Stimulated activated effector memory CD8-positive, alpha-beta T cell treated with anti-CD3 and anti-CD28 coated beads, Interleukin-12 subunit alpha, Interleukin-12 subunit beta, amount 100 ng/mL, for 72 hours (primary cell): ENCODE data around the gene FBXW10B.
"Not testable (repeated sequence)": the region's sequence is repeated elsewhere in the genome, so short reads cannot be mapped to it uniquely, and the experiment has no call there.

Source experiments
- ATAC-seq: fragments of 150-1000 bp; cut with Tn5 transposase; 2 replicates; pipeline ENCODE4 v1.10.0; 2021
- DNase-seq, 2 donors: peaks; one replicate each; pipeline ENCODE4 v3.0.0; 2021 to 2022; ENCODE audit warnings: low spot score in 2 of 2
- H3K27ac Mint-ChIP-seq: one replicate; pipeline ENCODE4 v1.8.0; 2022; ENCODE audit warnings: mild to moderate bottlenecking, mixed read lengths
- H3K36me3 Mint-ChIP-seq: one replicate; pipeline ENCODE4 v1.8.0; 2022; ENCODE audit warnings: mild to moderate bottlenecking, mixed read lengths
- H3K4me1 Mint-ChIP-seq: one replicate; pipeline ENCODE4 v1.8.0; 2022; ENCODE audit warnings: mixed read lengths
- H3K4me3 Mint-ChIP-seq: one replicate; pipeline ENCODE4 v1.8.0; 2022; ENCODE audit warnings: mild to moderate bottlenecking, mixed read lengths
- H3K9me3 Mint-ChIP-seq: one replicate; pipeline ENCODE4 v1.8.0; 2022; ENCODE audit warnings: mixed read lengths

FBXW10B gene, protein sequence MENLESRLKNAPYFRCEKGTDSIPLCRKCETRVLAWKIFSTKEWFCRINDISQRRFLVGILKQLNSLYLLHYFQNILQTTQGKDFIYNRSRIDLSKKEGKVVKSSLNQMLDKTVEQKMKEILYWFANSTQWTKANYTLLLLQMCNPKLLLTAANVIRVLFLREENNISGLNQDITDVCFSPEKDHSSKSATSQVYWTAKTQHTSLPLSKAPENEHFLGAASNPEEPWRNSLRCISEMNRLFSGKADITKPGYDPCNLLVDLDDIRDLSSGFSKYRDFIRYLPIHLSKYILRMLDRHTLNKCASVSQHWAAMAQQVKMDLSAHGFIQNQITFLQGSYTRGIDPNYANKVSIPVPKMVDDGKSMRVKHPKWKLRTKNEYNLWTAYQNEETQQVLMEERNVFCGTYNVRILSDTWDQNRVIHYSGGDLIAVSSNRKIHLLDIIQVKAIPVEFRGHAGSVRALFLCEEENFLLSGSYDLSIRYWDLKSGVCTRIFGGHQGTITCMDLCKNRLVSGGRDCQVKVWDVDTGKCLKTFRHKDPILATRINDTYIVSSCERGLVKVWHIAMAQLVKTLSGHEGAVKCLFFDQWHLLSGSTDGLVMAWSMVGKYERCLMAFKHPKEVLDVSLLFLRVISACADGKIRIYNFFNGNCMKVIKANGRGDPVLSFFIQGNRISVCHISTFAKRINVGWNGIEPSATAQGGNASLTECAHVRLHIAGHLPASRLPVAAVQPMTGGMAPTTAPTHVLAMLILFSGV

DNA sequence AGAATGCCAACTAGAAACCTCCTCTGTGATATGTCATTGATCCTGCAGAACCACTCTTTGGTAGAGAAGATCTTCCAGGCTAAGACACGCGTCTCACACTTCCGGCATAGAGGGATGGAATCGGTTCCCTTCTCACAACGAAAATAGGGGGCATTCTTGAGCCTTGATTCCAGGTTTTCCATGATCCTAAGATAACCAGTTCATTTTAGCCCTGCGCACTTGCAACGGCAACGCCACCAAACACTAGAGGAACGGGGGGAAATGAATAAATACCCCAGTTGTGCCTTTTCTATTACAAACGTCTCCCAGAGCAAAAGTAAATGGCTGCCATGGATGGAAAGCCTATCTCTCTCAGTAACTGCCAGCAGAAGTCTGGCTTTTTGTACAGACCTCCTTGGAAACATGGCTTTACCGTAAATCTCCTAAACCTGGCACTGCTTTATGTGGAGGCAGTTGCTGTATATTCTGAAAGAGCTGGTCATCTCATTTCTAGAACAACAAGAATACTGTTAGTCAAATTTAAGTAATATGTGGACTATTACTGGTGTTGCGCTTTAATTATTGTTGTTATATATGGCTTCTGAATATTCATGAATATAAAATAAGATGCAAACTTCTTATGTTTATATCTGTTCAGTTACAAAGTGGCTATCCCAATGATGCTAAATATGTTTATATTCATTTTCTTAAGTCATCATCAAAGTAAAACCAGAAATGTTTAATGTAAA lies at the start of gene FBXW10B:
TSS of gene FBXW10B (minus strand) at position 374 of the 728 bp plus-strand sequence. CDS start at position 182, 192 bp downstream.
- not testable (repeated sequence) for ATAC-seq, DNase-seq, H3K4me1 Mint-ChIP-seq, H3K9me3 Mint-ChIP-seq, H3K4me3 Mint-ChIP-seq, H3K36me3 Mint-ChIP-seq, H3K27ac Mint-ChIP-seq

DNA sequence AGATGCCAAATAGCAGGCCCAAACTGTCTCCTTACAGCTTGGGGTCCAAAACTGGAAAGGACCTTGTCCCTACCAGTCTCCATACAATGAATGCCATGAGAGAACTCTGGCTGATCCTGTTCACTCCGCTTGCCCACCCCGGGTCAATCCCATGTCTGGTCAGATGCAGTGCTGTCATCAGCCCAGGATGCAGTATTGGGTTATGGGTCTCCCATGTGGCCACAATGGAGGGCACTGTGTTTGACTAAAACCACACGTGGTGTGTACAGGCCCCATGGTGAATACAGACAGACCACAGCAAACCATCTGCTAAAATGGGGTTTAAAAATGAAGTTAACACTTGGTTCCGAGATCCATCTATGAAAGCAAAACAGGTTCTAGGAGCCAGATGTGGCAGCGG lies 44.2 kb upstream of the FBXW10B start:
- H3K27ac Mint-ChIP-seq = no peak overlapping the region
- H3K4me3 Mint-ChIP-seq = no peak overlapping the region
- DNase-seq (no peak), ATAC-seq (no peak)
- H3K36me3 Mint-ChIP-seq = peaks cover 13% of the 10 kb centered on the region
- no peaks in the 10 kb centered on the region for H3K4me1 Mint-ChIP-seq
- no peaks in the 10 kb centered on the region for H3K9me3 Mint-ChIP-seq

DNA sequence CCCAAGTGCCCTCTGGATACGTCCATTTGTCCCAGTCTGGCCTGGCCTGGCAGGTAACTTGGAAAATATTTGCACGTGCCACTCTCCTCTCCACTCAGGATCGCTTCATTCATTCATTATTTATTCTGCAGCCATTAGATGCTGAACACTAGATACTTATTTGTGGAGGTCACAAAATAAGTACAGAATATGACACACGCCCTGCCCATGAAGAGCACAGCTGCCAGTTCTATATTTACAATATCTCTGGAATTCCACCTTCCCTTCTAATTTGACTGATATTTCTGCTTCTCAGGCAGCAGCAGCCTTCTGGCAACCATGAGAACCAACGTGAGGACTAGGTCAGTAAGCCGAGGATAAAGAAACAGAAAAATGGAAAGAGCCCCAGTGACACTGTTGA lies 43.7 kb upstream of the FBXW10B start:
- Mint-ChIP-seq H3K4me3 (no peak overlapping the region), H3K36me3 (peaks cover 10% of the 10 kb centered on the region), H3K27ac (no peak overlapping the region), H3K4me1 (no peaks in the 10 kb centered on the region), H3K9me3 (no peaks in the 10 kb centered on the region)
- DNase-seq = no peak
- no peak for ATAC-seq

DNA sequence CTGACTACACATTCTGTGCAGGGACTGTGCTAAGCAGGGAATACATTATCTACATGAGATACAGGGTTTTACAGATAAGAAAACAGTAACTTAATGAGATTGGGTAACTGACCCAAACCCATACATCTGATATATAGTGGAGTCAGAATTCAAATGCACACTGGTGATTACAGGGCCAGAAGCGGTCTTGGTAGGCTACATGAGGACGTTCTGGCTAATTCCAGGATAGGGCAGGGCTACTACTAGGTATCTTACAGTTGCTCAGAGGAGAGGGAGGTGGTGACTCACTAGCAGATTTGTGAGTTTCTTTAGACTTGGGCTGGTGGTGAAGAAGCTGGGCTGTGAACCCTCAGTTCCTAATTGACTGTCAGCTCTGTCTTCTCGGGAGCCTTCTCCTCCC lies 43.2 kb upstream of the FBXW10B start:
- Mint-ChIP-seq H3K36me3 (peaks cover 8% of the 10 kb centered on the region), H3K4me3 (no peak overlapping the region), H3K4me1 (no peaks in the 10 kb centered on the region), H3K27ac (no peak overlapping the region), H3K9me3 (no peaks in the 10 kb centered on the region)
- ATAC-seq (no peak), DNase-seq (no peak)

DNA sequence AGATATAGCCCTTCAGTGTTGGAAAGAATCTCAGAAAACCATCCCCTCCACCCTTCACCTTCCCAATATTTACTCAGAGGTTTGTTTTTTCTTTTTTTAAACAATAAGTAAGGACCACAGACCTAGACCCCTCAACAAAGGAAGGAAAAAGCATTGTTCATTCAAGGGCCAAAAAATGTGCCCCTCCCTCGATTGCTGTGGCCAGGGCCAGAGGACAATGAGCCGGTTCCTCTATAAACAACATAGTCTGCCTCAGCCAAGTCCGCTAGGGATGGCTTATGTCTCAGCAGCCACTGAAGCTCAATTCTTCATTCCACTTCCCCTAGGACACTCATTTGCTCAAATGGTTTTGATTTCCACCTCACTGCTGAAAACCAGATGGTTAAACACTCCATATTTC lies 40.6 kb upstream of the FBXW10B start:
- Mint-ChIP-seq H3K9me3 (no peaks in the 10 kb centered on the region), H3K36me3 (peaks cover 5% of the 10 kb centered on the region), H3K4me1 (no peaks in the 10 kb centered on the region), H3K4me3 (no peak overlapping the region), H3K27ac (no peak overlapping the region)
- no peak for ATAC-seq
- no peak for DNase-seq

DNA sequence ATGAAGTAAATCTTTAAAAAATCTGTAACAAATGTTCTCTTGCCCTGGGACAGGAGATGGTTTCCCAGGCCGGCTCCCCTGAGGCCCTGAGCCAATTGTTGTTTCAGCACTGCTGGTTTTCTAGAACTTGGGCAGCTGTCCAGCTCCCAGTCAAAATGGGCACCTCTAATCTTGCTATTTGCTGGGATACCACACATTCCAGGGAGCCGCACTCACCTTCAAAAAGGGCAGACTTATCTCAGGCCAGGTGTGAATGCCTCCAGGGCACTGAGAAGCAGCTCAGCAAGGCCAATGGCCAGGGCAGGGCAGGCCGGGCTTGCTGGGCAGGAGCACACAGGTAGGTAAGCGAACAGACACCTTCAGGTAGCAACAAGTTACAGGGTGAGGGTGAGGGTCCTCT lies 40.2 kb upstream of the FBXW10B start:
- peaks cover 8% of the 10 kb centered on the region for H3K36me3 Mint-ChIP-seq
- no peaks in the 10 kb centered on the region for H3K9me3 Mint-ChIP-seq
- DNase-seq (no peak), ATAC-seq (no peak)
- no peaks in the 10 kb centered on the region for H3K4me1 Mint-ChIP-seq
- H3K4me3 Mint-ChIP-seq = no peak overlapping the region
- no peak overlapping the region for H3K27ac Mint-ChIP-seq

DNA sequence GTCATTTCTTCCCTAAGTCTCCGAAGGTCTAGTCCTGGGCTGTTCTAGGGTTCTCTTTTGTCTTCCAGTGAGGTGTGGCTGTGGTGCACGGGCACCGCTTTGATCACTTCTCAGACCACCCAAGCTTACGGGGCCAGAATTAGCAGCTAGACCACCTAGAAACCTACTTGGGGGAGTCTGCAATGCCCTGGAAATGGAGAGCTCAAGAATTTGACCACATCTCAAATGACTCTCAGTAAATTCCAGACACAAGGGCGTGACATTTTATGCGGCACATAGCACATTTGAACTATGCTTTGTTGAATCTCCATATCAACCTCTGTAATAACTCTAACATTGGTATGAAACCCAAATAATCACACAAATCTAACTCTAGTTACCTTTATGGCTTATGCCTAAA lies 39.7 kb upstream of the FBXW10B start:
- Mint-ChIP-seq H3K36me3 (peaks cover 12% of the 10 kb centered on the region), H3K27ac (no peak overlapping the region), H3K9me3 (no peaks in the 10 kb centered on the region), H3K4me1 (no peaks in the 10 kb centered on the region), H3K4me3 (no peak overlapping the region)
- DNase-seq (no peak), ATAC-seq (no peak)

DNA sequence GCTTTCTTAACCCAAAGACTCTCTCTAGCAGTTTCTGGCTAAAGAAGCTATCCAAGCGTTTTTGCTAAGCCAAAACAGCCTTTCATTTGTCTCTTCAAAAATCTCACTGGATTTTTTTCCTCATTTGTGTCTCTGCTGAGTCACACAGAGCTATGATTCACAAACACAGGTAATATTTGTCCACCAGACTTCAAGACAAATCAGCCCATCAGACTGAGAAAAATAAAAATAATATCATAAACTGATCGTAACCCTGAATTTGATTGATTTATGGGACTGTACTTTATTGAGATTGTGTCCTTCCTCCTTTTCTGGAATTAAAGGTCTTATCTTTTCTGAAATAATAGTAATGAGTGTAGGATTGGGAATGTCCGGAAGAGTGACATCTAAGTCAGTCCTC lies 38.8 kb upstream of the FBXW10B start:
- ATAC-seq = no peak
- H3K9me3 Mint-ChIP-seq = no peaks in the 10 kb centered on the region
- peaks cover 12% of the 10 kb centered on the region for H3K36me3 Mint-ChIP-seq
- H3K27ac Mint-ChIP-seq = no peak overlapping the region
- H3K4me3 Mint-ChIP-seq = no peak overlapping the region
- no peak for DNase-seq
- H3K4me1 Mint-ChIP-seq = peaks cover 5% of the 10 kb centered on the region

DNA sequence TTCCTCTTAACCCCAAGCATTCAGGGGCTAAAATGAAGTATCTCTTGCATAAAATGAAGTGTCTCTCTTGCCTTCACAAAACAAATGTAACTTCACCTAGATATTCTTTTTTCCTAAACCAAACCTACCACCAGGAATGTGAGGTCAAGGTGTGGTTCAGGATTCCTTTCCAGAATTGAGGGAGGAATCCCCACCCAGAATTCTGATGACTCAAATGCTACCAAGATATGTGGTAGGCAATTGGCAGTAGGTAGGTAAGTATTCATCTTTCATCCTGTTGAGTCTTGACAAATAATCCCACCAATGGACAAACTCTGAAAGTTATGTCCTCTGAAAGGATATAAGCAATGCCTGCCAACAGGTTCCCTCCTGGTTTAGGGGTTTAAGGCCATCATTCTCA lies 38.4 kb upstream of the FBXW10B start:
- ATAC-seq = no peak
- Mint-ChIP-seq H3K4me1 (peaks cover 9% of the 10 kb centered on the region), H3K36me3 (peaks cover 12% of the 10 kb centered on the region), H3K27ac (no peak overlapping the region), H3K9me3 (no peaks in the 10 kb centered on the region), H3K4me3 (no peak overlapping the region)
- no peak for DNase-seq

DNA sequence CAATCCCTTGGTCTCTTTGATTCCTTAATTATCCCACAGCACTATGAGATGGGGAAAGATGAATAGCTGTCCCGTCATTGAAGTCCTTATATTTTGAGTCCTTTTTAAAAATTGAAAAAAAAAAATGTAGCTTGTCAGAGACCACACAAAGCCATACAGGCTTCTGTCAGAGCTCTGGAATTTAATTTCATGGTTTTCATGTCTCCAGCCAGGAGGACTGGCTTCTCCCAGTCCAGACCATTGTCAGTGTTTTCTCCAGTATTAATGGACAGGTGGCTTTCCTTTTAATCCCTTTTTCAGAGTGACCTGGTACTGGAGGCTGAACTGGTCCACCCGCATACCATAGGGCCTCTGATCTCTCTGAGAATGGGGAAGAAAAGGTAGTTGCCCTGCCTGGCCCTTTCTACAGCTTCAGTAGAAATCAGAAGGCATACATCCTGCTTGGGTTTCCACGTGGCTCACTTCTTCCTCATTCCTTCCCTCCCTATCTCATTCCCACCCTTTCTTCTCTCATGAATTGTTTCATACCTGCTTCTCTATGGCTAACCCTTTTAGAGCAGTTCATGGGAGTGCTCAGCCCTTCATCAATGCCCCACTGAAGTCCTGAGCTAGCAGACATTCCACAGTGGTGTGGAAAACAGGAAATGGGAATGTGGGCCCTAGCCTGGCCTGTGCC lies 35.5 kb upstream of the FBXW10B start:
- no peak overlapping the region for H3K4me3 Mint-ChIP-seq
- H3K27ac Mint-ChIP-seq = no peak overlapping the region
- no peaks in the 10 kb centered on the region for H3K9me3 Mint-ChIP-seq
- peaks cover 17% of the 10 kb centered on the region for H3K4me1 Mint-ChIP-seq
- DNase-seq (no peak), ATAC-seq (no peak)
- H3K36me3 Mint-ChIP-seq = peaks cover 6% of the 10 kb centered on the region

DNA sequence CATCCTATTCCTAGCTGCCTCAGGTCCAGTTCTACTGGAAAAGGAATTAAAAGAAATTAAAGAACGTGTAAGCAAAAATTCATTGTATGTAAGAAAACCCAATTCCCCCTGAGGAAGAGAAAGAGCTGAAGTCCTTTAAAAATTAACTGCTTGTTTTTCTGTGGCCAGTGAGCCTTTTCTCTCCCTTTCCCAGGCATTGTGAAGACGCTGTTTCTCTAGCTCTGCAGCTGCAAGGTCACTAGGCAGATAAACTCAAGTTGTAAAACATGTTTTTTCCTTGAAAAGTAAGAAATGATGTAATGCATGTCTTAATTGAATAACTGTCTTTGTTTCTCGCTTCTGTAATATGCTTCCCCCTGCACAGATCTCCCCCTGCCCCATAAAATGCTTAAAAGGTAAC lies 34.9 kb upstream of the FBXW10B start:
- H3K27ac Mint-ChIP-seq, H3K36me3 Mint-ChIP-seq, ATAC-seq, H3K4me3 Mint-ChIP-seq, DNase-seq, H3K9me3 Mint-ChIP-seq: not testable (repeated sequence)
- H3K4me1 Mint-ChIP-seq = peaks cover 17% of the 10 kb centered on the region

DNA sequence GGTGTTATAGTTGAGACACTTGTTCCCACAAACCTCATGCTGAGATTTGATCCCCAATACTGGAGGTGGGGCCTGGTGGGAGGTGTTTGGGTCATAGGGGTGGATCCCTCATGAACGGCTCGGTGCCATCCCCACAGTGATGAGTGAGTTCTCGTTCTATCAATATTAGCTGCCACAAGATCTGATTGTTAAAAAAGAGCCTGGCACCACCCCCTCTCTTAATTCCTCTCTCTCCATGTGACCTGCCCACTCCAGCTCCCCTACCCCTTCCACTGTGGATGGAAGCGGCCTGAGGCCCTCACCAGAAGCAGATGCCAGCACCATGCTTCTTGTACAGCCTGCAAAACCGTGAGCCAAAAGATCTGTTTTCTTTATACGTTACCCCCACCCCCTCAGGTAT lies 33.5 kb upstream of the FBXW10B start:
- ATAC-seq (no peak), DNase-seq (no peak)
- H3K27ac Mint-ChIP-seq = no peak overlapping the region

DNA sequence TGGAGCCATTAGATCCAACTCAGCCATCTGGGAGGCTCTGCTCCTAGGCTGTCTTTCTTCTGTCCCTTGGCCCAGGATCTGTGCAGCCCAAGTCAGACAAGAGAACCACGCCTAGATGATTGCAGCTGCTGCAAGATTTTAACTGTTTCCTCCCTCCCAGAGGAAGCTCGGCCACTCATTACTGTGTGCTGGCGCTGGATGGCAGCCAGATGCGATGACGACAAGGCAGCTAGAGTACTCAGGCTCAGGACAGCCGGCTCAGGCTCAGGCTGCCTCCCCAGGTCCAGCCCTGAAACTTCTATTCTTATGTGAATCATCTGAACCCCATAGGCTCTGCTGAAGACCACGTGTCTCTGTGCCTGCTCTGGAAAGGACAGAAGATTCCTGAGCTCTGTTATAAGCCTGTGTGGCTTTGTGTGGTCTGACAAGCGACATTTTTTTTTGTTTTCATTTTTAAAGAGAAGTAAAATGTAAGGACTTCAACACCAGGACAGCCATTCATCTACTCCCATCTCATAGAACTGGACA lies 32.1 kb upstream of the FBXW10B start:
- DNase-seq (no peak), ATAC-seq (peak; percentile 69)
- Mint-ChIP-seq H3K27ac (no peak overlapping the region), H3K4me3 (no peak overlapping the region), H3K4me1 (peaks cover 17% of the 10 kb centered on the region), H3K9me3 (no peaks in the 10 kb centered on the region), H3K36me3 (peaks cover 6% of the 10 kb centered on the region)

More for the DNA sequence above, 33.5 kb upstream of the FBXW10B start:
- Mint-ChIP-seq H3K4me3 (no peak overlapping the region), H3K4me1 (peaks cover 17% of the 10 kb centered on the region), H3K9me3 (no peaks in the 10 kb centered on the region), H3K36me3 (peaks cover 6% of the 10 kb centered on the region)

DNA sequence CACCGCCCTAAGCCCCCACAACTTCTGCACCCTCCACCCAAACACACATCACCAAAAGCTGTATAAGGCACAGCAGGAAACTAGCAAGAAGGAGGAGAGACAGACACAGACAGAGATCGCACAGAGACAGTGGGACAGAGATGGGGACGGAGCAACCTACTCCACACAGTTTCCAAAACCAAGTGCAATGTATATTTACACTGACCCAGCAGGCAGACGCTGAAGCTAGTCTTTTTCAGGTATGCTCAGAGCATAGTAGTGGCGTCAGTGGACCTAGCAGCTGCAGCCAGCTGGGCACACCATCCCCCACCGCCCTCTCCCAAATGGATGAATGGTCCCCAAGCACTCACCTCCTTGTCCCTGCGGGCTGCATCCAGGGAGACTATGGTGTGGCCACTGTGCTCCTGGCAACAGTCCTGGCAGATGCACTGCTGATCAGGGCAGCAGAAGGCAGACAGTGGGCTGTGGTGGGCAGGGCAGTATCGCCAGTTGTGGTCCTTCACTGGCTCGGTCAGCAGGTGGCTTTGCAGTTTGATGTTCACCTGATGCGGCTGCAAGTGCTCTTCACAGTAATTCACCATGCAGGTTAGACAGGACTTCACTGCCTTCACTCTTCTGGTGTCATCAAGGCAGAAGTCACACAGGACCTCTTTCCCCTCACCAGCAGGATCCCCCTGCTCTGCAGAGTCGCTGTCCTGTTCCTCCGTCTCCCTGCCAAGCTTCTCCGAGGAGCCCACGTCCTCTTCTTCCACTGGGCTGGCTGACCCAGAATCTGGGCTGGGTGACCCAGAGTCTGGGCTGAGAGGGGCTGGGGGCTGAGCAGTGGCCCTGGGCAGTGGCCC lies 31.5 kb upstream of the FBXW10B start:
- no peak overlapping the region for H3K27ac Mint-ChIP-seq
- H3K4me1 Mint-ChIP-seq = peaks cover 17% of the 10 kb centered on the region
- ATAC-seq (peak; percentile 17), DNase-seq (no peak)
- no peaks in the 10 kb centered on the region for H3K9me3 Mint-ChIP-seq
- no peak overlapping the region for H3K4me3 Mint-ChIP-seq
- H3K36me3 Mint-ChIP-seq = peaks cover 6% of the 10 kb centered on the region
